Hippocampal formation (tissue), 2 donors: Measurements from ENCODE around the gene UBAP1L.
A peak's percentile ranks its signal among the peaks of the same experiment; 100 is the strongest.
"Not testable (repeated sequence)": the region's sequence is repeated elsewhere in the genome, so short reads cannot be mapped to it uniquely, and the experiment has no call there.

ENCODE experiments used
- DNase-seq, 2 donors: peaks; one replicate each; lab custom pipeline; 2025; lab: John Stamatoyannopoulos, UW

Gene UBAP1L

DNA sequence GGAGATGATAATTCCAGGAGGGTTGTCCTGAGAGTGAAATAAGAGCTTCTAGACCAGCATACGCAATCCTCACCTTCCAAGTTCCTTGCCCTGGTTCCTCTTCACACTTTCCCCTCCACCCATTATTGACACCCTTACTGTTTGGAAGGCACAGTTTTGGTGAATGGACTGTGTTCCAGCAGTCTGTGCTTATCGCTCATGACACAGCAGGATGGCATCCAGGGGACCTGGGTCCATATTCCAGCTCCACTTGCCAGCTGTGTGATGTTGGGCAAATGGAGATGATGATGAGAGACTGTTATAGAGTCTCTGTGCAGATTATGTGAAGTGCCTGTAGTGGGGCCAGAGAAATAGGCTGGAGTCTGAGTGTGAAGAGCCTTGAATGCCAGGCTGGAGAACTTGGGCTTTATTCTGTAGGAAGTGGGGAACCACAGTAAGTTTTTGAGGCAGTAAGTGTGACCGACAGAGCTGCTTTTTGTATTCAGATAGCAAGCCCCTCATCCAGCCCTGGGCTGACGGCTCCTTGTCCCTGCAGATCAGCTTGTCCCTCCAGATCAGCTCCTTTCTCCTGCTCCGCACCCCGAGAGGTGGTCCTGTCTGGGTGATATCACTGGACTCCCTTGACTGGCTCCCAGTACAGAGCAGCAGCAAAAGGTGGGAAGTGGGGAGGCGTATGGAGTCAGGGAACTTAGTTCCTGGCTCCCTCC, 30.3 kb downstream of the UBAP1L start:
- DNase-seq = no peak

DNA sequence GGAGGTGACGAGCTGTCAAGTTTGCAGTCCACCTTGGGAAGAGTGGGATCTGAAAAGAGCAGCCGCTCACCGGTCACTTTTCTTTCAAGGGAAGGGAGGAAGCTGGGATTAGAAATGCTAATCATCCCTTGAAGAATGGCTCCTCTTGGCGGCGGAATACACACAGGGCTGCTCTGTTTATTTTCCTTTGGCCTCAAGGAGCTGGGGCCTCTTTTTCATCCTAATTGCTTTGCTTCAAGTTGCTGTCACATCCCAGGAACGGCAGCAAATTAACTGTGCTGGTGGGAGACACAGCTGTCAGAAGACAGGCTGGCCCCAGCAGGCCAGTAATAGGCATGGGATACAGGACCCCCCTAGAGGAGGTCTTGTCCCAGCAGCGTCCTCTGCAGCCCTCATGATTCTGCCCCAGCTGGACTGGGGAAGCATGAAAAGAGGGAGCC, 31.7 kb downstream of the UBAP1L start:
- DNase-seq = peak; percentile 21 to 28

DNA sequence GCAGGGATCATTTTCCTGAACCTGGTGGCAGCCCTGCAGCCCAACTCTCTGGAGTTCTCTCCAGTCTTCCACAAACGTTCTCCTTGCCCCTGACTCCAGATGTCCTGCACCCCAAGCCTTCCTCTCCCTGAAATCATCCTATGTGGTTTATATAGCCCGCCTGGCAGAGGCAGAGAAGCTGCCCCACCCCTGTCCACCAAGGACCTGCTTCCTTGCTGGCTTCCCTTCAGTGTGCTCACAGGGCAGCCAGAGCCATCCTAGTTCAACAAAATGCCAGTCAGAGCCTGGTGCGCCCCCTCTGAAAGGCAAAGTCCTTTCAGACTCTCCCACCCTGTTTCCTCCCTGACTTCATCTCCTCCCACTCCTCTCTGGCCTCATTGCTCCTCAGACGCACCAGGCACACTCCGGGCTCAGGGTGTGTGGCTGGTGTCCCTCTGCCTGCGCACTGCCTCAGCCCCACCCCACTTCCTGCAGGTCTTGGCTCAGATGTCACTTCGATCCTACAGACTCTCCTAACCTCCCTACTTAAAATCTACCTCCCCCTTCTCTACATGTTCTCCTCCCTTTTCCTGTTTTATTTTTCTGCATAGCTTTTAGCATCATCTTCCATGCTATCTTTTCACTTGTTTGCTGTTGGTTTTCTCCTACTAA, 32.6 kb downstream of the UBAP1L start:
- DNase-seq = no peak

DNA sequence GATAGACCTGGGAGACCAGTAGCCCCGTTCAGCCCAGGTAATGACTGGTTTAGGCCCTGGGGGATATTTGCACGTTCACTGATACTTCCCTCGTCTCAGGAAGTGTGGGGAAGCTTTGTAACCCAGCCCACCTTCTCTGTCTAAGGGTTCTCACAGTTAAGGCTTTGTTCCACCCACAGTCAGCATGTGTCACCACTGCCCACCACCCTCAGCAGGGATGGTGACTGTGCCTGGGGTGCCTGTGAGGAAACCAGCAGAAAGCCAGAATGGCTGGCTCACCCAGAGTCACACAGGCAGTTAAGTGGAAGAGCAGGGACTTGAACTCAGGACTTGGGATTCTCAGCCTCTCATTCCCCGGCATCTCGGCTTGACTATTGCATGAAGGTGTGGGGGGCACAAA, 33.2 kb downstream of the UBAP1L start:
- no peak for DNase-seq

DNA sequence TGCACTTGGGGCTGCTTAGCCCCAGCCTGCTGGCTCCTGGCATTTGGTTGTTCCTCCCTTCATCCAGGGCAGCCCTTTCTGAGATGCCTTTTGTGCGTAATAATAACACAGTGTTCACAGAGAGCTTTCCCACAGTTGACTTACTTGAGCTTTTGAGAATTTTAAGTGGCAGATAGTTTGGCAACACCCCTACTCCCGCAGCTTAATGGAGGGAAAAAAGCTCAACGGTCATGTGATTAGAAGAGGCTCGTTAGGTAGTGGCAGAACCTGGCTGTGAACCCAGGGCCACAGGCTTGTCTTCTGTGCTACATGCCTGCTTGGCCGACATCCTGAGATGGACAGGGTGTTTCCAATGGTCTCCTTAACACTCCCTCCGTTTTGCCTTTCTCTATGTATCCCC, 33.7 kb downstream of the UBAP1L start:
- DNase-seq = peak in 1 of 2 donors; percentile 21

DNA sequence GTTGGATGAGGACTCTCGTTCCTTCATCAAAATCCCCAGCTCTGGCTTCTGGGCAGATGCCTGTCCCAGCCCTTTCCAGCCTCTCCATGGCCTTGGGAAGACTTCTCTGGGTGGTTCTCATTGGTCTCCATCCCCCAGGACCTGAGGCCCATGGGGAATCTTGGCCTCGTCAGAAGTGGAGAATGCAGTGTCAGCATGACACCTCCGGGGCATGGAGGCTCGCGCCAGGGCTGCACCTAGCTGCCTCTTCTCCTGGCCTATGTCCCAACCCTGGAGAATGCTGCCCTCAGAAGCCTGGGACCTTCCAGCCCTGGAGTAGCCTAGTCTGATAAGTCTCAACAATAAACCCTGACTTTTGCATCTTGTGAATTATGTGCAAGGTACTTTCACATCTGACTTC, 35.4 kb downstream of the UBAP1L start:
- DNase-seq = no peak

DNA sequence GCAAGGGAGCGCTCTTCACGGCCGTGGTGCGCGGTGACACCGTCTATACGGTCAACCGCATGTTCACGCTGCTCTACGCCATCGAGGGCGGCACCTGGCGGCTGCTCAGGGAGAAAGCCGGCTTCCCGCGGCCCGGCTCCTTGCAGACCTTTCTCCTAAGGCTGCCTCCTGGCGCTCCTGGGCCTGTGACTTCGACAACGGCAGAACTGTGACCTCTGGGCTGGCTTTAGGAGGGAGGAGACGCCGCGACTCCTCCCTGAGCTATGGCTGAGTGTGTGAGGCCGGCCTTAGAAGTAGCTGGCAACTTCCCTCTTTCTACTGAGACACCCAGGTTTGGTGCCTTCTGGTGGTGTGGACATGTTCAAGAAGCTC, 37.0 kb downstream of the UBAP1L start:
- DNase-seq = no peak

DNA sequence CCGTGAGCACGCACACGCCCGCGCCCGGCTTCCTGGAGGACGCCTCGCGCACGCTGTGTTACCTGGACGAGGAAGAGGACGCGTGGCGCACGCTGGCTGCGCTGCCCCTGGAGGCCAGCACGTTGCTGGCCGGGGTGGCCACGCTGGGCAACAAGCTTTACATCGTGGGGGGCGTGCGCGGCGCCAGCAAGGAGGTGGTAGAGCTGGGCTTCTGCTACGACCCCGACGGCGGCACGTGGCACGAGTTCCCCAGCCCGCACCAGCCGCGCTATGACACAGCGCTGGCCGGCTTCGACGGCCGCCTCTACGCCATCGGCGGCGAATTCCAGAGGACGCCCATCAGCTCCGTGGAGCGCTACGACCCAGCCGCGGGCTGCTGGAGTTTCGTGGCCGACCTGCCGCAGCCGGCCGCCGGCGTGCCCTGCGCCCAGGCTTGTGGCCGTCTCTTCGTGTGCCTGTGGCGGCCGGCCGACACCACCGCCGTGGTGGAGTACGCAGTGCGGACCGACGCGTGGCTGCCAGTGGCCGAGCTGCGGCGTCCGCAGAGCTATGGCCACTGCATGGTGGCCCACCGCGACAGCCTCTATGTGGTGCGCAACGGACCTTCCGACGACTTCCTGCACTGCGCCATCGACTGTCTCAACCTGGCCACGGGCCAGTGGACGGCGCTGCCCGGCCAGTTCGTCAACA, 37.6 kb downstream of the UBAP1L start:
- no peak for DNase-seq

DNA sequence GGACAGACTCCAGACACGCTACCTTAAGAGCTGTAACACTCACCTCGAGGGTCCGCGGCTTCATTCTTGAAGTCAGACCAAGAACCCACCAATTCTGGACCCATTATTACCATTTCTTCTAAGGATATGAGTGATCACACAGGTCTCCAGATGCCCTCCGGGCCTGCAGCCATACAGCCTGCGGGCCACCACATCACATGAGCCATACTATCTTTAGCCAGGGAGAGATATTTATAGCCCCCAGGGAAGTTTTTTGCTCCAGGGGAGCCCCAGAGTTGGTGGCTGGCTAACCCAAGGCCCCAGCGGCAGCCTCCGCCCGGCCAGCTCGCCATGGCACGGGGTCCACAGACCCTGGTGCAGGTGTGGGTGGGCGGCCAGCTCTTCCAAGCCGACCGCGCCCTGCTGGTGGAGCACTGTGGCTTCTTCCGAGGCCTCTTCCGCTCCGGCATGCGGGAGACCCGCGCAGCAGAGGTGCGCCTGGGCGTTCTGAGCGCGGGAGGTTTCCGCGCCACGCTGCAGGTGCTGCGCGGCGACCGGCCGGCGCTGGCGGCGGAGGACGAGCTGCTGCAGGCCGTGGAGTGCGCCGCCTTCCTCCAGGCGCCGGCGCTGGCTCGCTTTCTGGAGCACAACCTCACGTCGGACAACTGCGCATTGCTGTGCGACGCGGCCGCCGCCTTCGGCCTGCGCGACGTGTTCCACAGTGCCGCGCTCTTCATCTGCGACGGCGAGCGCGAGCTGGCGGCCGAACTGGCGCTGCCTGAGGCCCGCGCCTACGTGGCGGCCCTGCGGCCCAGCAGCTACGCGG, 38.3 kb downstream of the UBAP1L start, which contains the start of gene KBTBD13:
KBTBD13 (plus strand) TSS at position 261 of the 805 bp plus-strand sequence; CDS start at position 331, 70 bp downstream.
- DNase-seq = no peak

DNA sequence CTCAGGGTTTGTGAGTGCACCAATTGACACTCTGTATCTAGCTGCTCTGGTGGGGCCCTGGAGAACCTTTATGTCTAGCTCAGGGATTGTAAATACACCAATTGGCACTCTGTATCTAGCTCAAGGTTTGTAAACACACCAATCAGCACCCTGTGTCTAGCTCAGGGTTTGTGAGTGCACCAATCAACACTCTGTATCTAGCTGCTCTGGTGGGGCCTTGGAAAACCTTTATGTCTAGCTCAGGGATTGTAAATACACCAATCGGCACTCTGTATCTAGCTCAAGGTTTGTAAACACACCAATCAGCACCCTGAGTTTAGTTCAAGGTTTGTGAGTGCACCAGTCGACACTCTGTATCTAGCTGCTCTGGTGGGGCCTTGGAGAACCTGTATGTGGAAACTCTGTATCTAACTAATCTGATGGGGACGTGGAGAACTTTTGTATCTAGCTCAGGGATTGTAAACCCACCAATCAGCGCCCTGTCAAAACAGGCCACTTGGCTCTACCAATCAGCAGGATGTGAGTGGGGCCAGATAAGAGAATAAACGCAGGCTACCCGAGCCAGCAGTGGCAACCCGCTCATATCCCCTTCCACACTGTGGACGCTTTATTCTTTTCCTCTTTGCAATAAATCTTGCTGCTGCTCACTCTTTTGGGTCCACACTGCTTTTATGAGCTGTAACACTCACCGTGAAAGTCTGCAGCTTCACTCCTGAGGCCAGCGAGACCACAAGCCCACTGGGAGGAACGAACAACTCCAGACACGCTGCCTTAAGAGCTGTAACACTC, 39.2 kb downstream of the UBAP1L start:
- not testable (repeated sequence) for DNase-seq

DNA sequence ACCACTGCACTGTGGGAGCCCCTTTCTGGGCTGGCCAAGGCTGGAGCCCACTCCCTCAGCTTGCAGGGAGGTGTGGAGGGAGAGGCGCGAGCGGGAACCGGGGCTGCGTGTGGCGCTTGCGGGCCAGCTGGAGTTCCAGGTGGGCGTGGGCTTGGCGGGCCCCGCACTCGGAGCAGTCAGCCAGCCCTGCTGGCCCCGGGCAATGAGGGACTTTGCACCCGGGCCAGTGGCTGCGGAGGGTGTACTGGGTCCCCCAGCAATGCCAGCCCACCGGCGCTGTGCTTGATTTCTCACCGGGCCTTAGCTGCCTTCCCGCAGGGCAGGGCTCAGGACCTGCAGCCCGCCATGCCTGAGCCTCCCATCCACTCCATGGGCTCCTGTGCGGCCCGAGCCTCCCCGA, 40.1 kb downstream of the UBAP1L start:
- DNase-seq = not testable (repeated sequence)

DNA sequence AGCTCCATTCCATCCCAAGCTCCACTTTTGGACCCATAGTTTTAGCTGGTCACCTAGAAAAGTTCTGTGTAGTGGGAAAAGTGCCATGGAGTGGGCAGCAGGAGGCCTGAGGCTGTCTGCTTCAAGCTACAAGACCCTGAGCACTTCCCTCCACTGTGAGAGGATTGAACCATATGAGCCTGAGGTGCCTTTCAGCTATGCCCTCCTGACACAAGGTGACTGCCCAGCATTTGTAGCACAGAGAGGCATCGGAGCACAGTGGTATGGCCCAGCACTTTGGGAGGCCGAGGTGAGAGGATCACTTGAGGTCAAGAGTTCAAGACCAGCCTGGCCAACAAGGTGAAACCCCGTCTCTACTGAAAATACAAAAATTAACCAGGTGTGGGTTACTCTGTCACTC, 42.4 kb downstream of the UBAP1L start:
- no peak for DNase-seq

DNA sequence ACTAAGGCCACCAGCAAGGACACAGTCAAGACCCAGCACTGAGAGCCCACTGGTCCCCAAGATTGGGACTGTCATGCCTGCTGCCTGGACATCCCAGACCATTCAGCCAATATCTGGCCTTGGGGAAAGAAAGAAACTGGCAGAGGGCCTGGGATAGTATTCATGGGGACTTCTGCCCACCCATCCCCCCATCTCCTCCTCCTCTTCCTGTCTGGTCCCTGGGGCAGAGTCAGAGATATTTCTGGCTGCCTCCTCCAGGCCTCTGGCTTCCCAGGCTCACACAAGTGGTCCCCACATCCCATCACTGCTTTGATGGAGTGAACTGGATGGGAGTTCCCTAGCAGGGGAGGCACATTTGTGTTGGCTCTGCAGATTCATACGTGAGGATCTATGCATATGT, 43.0 kb downstream of the UBAP1L start:
- DNase-seq = no peak

DNA sequence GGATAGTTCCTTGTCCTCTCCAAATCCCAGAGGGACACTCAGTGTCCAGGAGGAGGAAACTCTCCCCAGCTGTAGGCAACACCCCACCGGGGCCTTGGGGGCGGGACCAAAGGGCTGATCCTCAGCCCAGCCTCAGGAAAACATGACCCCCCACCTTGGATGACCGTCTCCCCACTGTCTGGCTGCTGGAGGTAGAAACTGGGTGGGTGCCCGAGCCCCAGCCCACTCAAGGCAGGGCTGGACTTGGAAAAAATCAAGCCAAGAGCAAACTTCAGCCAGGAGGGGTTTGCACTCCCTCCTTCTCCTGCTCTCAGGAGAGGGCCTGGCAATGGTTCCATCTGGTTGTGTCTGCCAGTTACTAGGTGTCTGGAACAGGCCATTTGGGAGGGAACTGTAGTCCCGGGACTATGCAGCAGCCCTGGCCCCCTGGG, 43.6 kb downstream of the UBAP1L start:
- no peak for DNase-seq

DNA sequence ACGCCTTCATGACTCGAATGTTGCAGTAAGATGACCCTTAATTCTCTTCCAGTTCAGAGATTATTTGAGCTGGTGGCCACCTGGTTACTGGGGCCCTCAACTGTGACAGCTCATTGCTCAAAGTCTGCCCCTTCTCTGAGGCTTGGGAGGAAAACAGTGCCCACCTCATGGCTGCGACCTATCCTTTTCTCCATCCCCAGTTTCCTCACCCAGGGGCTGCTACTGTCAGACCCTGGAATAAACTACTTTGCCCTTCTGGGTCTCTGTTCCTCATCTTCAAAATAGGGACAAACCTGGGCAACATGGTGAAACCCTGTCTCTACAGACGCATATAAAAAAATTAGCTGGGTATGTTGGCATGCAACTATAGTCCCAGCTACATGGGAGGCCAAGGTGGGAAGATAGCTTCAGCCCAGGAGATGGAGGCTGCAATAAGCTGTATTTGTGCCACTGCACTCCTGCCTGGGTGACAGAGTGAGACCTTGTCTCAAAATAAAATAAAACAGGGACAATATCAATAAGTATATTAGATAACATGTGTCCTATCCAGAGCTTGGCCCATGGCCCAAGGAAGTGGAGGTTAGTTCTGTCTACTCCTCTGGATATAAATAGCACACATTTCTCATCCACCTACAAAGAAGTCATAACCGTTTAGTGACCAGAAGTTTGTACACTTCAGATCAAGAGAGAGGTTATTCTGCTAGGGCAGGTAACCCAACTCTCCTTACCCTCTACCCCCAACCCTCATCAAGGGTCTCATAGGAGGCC, 45.0 kb downstream of the UBAP1L start:
- no peak for DNase-seq

DNA sequence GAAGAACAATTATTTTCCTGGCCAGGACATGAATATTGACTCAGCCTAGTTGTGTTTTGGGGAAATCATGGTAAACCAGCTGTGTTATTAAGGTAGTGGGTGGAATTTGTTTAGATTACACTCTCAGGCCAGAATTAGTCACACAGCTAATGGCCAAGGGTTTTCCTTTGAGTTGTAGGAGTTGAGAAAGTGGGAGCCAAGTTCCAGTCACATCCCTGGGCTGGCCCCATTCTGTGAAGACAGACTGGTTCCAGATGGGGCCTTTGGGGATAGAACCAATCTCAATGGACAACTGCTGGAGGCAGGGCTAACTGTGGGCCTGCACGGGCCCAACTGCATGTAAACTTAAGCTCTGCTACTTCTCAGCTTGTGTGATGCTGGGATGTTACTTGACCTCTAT, 45.8 kb downstream of the UBAP1L start:
- no peak for DNase-seq

DNA sequence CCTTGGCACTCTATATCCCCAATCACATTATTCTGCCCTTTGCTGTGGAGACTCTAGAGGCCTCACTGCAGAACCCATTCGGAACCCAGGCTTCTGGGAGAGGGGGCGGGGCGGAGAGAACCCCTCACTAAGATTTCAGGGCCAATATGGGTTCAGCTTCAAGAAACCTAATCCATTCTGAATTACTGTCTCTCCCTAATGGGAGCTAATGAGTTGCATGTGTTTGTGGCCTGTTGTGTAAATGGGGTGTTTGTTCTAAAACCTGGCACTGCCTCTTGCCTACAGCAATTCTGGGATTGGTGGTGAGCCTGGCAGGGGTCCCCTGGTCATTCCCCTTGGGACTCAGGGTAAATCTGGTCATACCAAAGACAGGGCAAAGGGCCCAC, 46.6 kb downstream of the UBAP1L start:
- DNase-seq = no peak

DNA sequence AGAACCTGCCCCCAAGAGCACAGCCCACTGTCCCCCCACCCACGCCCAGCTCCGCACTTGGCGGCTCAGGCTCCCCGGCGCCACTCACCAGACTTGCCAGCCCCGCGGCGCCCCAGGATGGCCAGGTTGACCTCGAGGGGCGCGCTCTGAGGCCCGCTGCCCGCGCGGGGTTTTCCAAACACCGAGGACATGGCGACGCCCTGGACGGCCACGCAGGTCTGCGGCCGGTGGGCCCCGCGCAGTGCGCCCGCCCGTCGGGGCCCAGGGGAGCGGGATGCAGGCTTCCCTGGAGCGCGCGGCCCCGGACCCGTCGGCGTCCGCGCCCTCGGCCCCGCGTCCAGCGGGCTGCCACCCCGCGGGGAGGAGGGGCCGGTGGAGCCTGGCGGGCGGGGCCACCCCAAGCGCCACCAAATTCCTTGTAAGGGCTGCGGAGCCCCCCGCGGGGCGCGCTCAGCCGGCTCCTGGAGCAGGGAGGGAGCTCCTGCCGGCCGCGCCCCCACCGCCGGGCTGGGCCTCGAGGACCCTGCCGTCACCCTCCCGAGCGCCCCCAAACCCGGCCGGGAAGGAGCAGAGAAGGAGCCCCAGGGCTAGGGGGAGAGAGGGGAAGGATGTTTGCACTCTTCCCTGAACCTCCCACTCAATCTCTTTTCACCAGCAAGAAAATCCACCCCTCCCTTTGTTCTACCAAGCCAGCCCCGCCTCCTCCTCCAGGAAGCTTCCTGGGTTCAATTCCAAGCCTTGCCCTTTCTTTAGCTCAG, 47.2 kb downstream of the UBAP1L start, which contains the start of gene RASL12:
RASL12 (minus strand) TSS at position 347 of the 758 bp plus-strand sequence; CDS start at position 191, 156 bp downstream.
- DNase-seq = no peak

DNA sequence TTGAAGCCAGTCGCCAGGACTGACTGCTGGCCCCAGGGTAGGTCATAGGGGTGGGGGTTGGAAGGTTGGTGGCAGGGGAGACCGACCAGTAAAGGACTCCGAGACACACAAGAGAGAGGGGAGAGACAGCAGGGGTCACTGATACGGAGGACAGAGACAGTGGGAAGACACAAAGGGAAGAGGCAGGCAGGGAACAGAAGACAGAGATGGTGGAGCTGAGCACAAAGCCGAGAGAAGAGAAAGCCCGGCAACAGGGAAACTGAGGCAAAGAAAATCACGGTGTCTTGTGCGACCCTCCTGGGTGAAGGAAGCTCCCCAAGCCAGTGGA, 47.7 kb downstream of the UBAP1L start:
- DNase-seq = no peak
